ENCODE measurements around the gene RABGAP1.

DNA sequence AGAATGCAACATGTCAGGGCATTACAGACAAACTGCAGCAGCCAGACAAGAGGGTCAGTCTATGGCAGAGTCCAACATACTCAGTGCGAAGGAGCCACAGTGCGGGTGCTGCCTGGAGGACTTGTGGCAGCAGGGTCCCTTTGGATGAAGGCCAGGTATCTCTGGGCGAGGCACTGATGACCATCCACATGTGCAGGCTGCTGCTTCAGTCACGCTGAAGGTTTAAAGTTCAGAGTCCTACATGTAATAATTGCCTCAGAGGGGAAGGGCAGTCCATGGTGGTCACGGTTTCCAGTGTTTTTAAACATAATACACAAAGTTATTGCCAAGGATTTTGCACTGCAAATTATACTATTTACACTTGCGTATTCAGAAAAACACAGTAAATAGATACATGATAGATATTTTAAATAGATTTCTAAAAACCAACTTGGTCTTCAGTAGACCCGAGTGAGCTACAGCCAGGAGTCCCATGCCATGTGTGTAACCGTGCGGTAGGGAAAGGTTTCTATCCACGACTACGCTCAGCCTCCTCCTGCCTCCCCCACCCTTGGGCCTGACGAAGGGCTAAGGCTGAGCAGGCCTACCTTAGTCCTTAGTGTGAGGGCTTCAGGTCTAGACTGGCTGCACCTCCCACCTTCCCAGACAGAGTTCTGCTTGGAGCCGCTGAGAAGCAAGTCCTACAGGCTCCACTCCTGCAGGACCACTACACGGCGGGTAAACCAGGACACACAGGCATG is 168.9 kb downstream of the RABGAP1 start:
- TF ChIP-seq POLR2AphosphoS5 (IDR thresholded peaks at IDR 0.05) (no peak), POLR2A (IDR thresholded peaks at IDR 0.05) (no peak)
- TF ChIP-seq, protein P1, sequence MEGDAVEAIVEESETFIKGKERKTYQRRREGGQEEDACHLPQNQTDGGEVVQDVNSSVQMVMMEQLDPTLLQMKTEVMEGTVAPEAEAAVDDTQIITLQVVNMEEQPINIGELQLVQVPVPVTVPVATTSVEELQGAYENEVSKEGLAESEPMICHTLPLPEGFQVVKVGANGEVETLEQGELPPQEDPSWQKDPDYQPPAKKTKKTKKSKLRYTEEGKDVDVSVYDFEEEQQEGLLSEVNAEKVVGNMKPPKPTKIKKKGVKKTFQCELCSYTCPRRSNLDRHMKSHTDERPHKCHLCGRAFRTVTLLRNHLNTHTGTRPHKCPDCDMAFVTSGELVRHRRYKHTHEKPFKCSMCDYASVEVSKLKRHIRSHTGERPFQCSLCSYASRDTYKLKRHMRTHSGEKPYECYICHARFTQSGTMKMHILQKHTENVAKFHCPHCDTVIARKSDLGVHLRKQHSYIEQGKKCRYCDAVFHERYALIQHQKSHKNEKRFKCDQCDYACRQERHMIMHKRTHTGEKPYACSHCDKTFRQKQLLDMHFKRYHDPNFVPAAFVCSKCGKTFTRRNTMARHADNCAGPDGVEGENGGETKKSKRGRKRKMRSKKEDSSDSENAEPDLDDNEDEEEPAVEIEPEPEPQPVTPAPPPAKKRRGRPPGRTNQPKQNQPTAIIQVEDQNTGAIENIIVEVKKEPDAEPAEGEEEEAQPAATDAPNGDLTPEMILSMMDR (IDR thresholded peaks at IDR 0.05), result no peak
